GM18868 (cell line): ENCODE results near the gene PSME2.

Source experiments
- ATAC-seq: cut with Tn5 transposase; IDR thresholded peaks from one replicate; pipeline ENCODE4 v1.9.1; 2021; ENCODE audit warnings: mild to moderate bottlenecking, moderate library complexity; ENCODE audit not compliant: unreplicated experiment

PSME2 gene

GRCh38 chr14:24095271-24096068 is 50.9 kb downstream of the PSME2 start:
- peak; percentile 78 for ATAC-seq

GRCh38 chr14:24094841-24095270 is 51.6 kb downstream of the PSME2 start:
- no peak for ATAC-seq

GRCh38 chr14:24093901-24094840 is 52.2 kb downstream of the PSME2 start, which contains the start of gene PCK2:
PCK2 (plus strand) TSS chr14:24094311; CDS start chr14:24094406, 95 bp downstream.
- ATAC-seq, result peak; percentile 53
